Osteoblast (primary cell): Measurements from ENCODE around the gene STAG3. TPM values are rescaled to one million over a fixed set of nuclear protein-coding genes. Genes with fewer than 3 reads are reported as not detected.

Source experiments
- DNase-seq: peaks from one replicate; pipeline ENCODE4 v3.0.0; 2011; ENCODE audit warnings: low spot score, mixed read lengths; ENCODE audit not compliant: insufficient read length; ENCODE audit errors: missing footprints
- H2AFZ ChIP-seq: 2 replicates; pipeline ENCODE4 v1.6.0; 2011; ENCODE audit warnings: mild to moderate bottlenecking, low read length
- H3K27ac ChIP-seq: 2 replicates; pipeline ENCODE4 v1.5.1; 2011; ENCODE audit warnings: mild to moderate bottlenecking, low read depth, low read length, moderate library complexity
- H3K27me3 ChIP-seq: 2 replicates; pipeline ENCODE4 v1.6.0; 2012; ENCODE audit warnings: mild to moderate bottlenecking, control low read depth, inconsistent platforms, low read length, moderate library complexity; ENCODE audit not compliant: insufficient read depth
- H3K36me3 ChIP-seq: 2 replicates; pipeline ENCODE4 v1.5.1; 2011; ENCODE audit warnings: mild to moderate bottlenecking, low read length, control low read depth, moderate library complexity; ENCODE audit not compliant: insufficient read depth
- H3K4me1 ChIP-seq: 2 replicates; pipeline ENCODE4 v1.5.1; 2011; ENCODE audit warnings: mild to moderate bottlenecking, low read length, control low read depth, moderate library complexity; ENCODE audit not compliant: insufficient read depth
- H3K4me2 ChIP-seq: 2 replicates; pipeline ENCODE4 v1.6.0; 2011; ENCODE audit warnings: mild to moderate bottlenecking, low read length; ENCODE audit not compliant: insufficient read depth
- H3K4me3 ChIP-seq: fragments of 200-600 bp; sonication (generic); 3 replicates; pipeline ENCODE4 v1.5.1; 2012; ENCODE audit warnings: mild to moderate bottlenecking, low read length, inconsistent platforms; ENCODE audit not compliant: insufficient read depth
- H3K79me2 ChIP-seq: 2 replicates; pipeline ENCODE4 v1.6.0; 2012; ENCODE audit warnings: mild to moderate bottlenecking, low read length, control low read depth, inconsistent platforms; ENCODE audit not compliant: insufficient read depth
- H3K9me3 ChIP-seq: 2 replicates; pipeline ENCODE4 v1.5.1; 2011; ENCODE audit warnings: low read depth, low read length, control low read depth
- H4K20me1 ChIP-seq: 2 replicates; pipeline ENCODE4 v1.6.0; 2012; ENCODE audit warnings: mild to moderate bottlenecking, low read length, control low read depth; ENCODE audit not compliant: insufficient read depth
- CTCF ChIP-seq: IDR thresholded peaks from 2 replicates; pipeline ENCODE4 v1.5.1; 2011; ENCODE audit warnings: mild to moderate bottlenecking, low read depth, low read length, moderate library complexity; ENCODE audit errors: extremely low read depth
- total RNA-seq: library from RNA; depleted of rRNA; stranded (reverse); fragments of >200 nt; gene quantifications from 2 replicates; pipeline ENCODE4 v1.2.3, GENCODE V29; 2012

STAG3 gene
- total RNA-seq, 1 donor = 1.4 TPM

GRCh38 chr7:100170101-100170897 lies 7.4 kb upstream of the STAG3 start:
- H3K4me2 ChIP-seq = no peak overlapping the region
- no peaks in the 10 kb centered on the region for H3K9me3 ChIP-seq
- TF ChIP-seq CTCF = no peak
- peaks cover 30% of the 10 kb centered on the region for H3K27me3 ChIP-seq
- no peak overlapping the region for H3K27ac ChIP-seq
- no peaks in the 10 kb centered on the region for H3K36me3 ChIP-seq
- H4K20me1 ChIP-seq = no peaks in the 10 kb centered on the region
- no peak overlapping the region for H3K4me3 ChIP-seq
- peaks cover 9% of the 10 kb centered on the region for H3K4me1 ChIP-seq
- peak; percentile 42 for DNase-seq
- H2AFZ ChIP-seq = no peak overlapping the region
- H3K79me2 ChIP-seq = no peaks in the 10 kb centered on the region

- Histone ChIP-seq H3K27me3 (peaks cover 30% of the 10 kb centered on the region), H3K4me3 (peak overlapping the region; percentile 16)
- peak; percentile 85 for DNase-seq
Measured at GRCh38 chr7:100171087-100171681, 6.5 kb upstream of the STAG3 start.

GRCh38 chr7:100171840-100172239 lies 5.9 kb upstream of the STAG3 start:
- H3K79me2 ChIP-seq = no peaks in the 10 kb centered on the region
- no peak overlapping the region for H2AFZ ChIP-seq
- peaks cover 24% of the 10 kb centered on the region for H3K27me3 ChIP-seq
- DNase-seq = peak; percentile 45
- H3K4me3 ChIP-seq = no peak overlapping the region
- H4K20me1 ChIP-seq = no peaks in the 10 kb centered on the region
- no peaks in the 10 kb centered on the region for H3K9me3 ChIP-seq
- no peak overlapping the region for H3K4me2 ChIP-seq
- H3K27ac ChIP-seq = no peak overlapping the region
- H3K36me3 ChIP-seq = no peaks in the 10 kb centered on the region
- H3K4me1 ChIP-seq = peaks cover 14% of the 10 kb centered on the region
- TF ChIP-seq CTCF = no peak

More at GRCh38 chr7:100171087-100171681, 6.5 kb upstream of the STAG3 start:
- H2AFZ ChIP-seq = no peak overlapping the region
- no peak overlapping the region for H3K4me2 ChIP-seq
- no peak overlapping the region for H3K27ac ChIP-seq
- peaks cover 9% of the 10 kb centered on the region for H3K4me1 ChIP-seq
- no peak for TF ChIP-seq CTCF
- no peaks in the 10 kb centered on the region for H3K36me3 ChIP-seq
- H3K79me2 ChIP-seq = no peaks in the 10 kb centered on the region
- H4K20me1 ChIP-seq = no peaks in the 10 kb centered on the region
- H3K9me3 ChIP-seq = no peaks in the 10 kb centered on the region

GRCh38 chr7:100173806-100174495 lies 3.8 kb upstream of the STAG3 start:
- Histone ChIP-seq H4K20me1 (no peaks in the 10 kb centered on the region), H3K27ac (no peak overlapping the region), H3K4me2 (no peak overlapping the region), H3K4me1 (peaks cover 5% of the 10 kb centered on the region), H3K79me2 (no peaks in the 10 kb centered on the region), H3K27me3 (peaks cover 11% of the 10 kb centered on the region), H3K9me3 (no peaks in the 10 kb centered on the region), H3K36me3 (no peaks in the 10 kb centered on the region), H2AFZ (no peak overlapping the region), H3K4me3 (no peak overlapping the region)
- no peak for TF ChIP-seq CTCF
- peak; percentile 58 for DNase-seq
